B cell (primary cell): ENCODE results near the gene NSD1.

Source experiments
- CTCF ChIP-seq: fragments of 200-600 bp; IDR thresholded peaks from one replicate; pipeline ENCODE4 v1.8.0; 2022; ENCODE audit warnings: antibody characterized with exemption, mild to moderate bottlenecking
- EZH2 ChIP-seq: IDR thresholded peaks from 2 replicates; pipeline ENCODE4 v1.6.1; 2012; ENCODE audit warnings: borderline replicate concordance, low read depth, mild to moderate bottlenecking, moderate library complexity, low read length; ENCODE audit not compliant: insufficient read depth, poor library complexity, severe bottlenecking

GRCh38 chr5:177264178-177264577 lies 130.6 kb downstream of the NSD1 start:
- no peak for TF ChIP-seq CTCF
- TF ChIP-seq EZH2: no peak
